Measurements from ENCODE around the gene CELSR2. TPM values are rescaled to one million over a fixed set of nuclear protein-coding genes. Genes with fewer than 3 reads are reported as not detected.

Gene CELSR2
- total and polyA plus RNA-seq, 2 experiments from 2014 or later = 11.2 to 35.1 TPM

DNA sequence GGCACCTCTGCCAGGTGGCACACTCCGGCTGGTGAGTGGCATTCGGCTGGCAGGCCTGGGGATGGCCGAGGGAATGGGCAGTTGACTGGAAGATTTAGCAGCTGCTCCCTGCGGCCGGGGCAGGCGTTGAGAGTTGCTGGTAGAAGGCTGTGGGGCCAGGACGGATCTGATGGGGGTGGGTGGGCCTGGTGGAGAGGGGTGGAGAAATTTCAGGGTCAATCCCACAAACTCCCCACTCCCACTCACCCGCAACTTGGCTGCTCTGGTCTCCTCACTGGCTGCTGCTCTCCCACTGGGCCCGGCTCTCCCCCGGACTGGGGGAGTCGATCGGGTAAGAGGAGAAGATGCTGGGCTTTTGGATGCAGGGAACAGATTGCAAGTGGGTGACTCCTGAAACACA, 31.5 kb downstream of the CELSR2 start (continued):
- TF ChIP-seq, protein P1, sequence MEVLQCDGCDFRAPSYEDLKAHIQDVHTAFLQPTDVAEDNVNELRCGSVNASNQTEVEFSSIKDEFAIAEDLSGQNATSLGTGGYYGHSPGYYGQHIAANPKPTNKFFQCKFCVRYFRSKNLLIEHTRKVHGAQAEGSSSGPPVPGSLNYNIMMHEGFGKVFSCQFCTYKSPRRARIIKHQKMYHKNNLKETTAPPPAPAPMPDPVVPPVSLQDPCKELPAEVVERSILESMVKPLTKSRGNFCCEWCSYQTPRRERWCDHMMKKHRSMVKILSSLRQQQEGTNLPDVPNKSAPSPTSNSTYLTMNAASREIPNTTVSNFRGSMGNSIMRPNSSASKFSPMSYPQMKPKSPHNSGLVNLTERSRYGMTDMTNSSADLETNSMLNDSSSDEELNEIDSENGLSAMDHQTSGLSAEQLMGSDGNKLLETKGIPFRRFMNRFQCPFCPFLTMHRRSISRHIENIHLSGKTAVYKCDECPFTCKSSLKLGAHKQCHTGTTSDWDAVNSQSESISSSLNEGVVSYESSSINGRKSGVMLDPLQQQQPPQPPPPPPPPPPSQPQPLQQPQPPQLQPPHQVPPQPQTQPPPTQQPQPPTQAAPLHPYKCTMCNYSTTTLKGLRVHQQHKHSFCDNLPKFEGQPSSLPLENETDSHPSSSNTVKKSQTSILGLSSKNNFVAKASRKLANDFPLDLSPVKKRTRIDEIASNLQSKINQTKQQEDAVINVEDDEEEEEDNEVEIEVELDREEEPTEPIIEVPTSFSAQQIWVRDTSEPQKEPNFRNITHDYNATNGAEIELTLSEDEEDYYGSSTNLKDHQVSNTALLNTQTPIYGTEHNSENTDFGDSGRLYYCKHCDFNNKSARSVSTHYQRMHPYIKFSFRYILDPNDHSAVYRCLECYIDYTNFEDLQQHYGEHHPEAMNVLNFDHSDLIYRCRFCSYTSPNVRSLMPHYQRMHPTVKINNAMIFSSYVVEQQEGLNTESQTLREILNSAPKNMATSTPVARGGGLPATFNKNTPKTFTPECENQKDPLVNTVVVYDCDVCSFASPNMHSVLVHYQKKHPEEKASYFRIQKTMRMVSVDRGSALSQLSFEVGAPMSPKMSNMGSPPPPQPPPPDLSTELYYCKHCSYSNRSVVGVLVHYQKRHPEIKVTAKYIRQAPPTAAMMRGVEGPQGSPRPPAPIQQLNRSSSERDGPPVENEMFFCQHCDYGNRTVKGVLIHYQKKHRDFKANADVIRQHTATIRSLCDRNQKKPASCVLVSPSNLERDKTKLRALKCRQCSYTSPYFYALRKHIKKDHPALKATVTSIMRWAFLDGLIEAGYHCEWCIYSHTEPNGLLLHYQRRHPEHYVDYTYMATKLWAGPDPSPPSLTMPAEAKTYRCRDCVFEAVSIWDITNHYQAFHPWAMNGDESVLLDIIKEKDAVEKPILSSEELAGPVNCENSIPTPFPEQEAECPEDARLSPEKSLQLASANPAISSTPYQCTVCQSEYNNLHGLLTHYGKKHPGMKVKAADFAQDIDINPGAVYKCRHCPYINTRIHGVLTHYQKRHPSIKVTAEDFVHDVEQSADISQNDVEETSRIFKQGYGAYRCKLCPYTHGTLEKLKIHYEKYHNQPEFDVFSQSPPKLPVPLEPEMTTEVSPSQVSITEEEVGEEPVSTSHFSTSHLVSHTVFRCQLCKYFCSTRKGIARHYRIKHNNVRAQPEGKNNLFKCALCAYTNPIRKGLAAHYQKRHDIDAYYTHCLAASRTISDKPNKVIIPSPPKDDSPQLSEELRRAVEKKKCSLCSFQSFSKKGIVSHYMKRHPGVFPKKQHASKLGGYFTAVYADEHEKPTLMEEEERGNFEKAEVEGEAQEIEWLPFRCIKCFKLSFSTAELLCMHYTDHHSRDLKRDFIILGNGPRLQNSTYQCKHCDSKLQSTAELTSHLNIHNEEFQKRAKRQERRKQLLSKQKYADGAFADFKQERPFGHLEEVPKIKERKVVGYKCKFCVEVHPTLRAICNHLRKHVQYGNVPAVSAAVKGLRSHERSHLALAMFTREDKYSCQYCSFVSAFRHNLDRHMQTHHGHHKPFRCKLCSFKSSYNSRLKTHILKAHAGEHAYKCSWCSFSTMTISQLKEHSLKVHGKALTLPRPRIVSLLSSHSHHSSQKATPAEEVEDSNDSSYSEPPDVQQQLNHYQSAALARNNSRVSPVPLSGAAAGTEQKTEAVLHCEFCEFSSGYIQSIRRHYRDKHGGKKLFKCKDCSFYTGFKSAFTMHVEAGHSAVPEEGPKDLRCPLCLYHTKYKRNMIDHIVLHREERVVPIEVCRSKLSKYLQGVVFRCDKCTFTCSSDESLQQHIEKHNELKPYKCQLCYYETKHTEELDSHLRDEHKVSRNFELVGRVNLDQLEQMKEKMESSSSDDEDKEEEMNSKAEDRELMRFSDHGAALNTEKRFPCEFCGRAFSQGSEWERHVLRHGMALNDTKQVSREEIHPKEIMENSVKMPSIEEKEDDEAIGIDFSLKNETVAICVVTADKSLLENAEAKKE (CRISPR knock-in tag; IDR thresholded peaks at IDR 0.05) = no peak
- TF ChIP-seq CREB1 (CRISPR knock-in tag; IDR thresholded peaks at IDR 0.05; ENCODE audit: low read depth) (no peak), JUNB (IDR thresholded peaks at IDR 0.05; ENCODE audit: unreplicated experiment) (no peak), EZH2 (IDR thresholded peaks at IDR 0.05; ENCODE audit: low read depth, unreplicated experiment) (no peak)

DNA sequence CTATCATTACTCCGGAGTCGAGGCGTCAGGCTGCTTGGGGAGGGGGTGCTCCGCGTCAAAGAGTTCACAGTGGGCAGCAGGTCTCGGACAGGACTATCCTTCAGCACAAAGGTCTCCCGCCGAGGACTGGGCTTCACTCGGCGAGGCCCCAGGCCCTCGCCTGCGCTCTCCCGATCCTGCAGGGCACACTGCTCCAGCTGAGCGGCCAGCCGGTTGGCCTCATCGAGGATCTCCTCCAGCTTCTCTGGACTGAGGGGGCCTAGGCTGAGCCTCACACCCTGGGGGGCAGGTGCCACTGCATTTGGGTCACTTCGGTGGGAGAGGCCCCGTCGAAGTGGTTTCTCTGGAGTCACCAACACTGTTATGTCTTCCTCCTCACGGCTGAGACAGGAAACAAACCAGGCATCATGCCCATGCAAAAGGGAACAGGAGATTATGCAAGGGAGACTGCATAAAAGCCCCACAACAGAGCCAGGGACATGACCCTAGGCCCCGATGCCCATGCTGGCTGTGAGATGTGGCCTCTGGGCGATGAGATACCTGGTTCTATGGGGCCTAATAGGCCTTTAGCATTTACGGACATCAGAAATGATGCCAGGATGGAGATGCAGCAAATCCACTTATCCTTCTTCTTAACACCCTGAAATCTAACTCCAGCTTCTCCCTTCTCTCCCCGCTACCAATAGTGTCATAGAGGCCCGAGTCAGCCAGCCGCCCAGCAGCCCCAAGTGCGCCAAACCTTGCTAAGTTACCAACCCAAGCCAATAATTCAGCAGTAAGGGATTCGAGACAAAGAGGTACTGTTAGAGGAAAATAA, 32.5 kb downstream of the CELSR2 start:
- Mint-ChIP-seq H3K9me3 (no peaks in the 10 kb centered on the region), H3K27ac (no peak overlapping the region; the same call in 1 of the 2 replicates)
- ATAC-seq = no peak
- TF ChIP-seq CREB1 (CRISPR knock-in tag; IDR thresholded peaks at IDR 0.05; ENCODE audit: low read depth) = no peak
- TF ChIP-seq, protein P1 (CRISPR knock-in tag; IDR thresholded peaks at IDR 0.05) = no peak
- TF ChIP-seq, protein P2, sequence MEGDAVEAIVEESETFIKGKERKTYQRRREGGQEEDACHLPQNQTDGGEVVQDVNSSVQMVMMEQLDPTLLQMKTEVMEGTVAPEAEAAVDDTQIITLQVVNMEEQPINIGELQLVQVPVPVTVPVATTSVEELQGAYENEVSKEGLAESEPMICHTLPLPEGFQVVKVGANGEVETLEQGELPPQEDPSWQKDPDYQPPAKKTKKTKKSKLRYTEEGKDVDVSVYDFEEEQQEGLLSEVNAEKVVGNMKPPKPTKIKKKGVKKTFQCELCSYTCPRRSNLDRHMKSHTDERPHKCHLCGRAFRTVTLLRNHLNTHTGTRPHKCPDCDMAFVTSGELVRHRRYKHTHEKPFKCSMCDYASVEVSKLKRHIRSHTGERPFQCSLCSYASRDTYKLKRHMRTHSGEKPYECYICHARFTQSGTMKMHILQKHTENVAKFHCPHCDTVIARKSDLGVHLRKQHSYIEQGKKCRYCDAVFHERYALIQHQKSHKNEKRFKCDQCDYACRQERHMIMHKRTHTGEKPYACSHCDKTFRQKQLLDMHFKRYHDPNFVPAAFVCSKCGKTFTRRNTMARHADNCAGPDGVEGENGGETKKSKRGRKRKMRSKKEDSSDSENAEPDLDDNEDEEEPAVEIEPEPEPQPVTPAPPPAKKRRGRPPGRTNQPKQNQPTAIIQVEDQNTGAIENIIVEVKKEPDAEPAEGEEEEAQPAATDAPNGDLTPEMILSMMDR (conservative IDR thresholded peaks at IDR 0.05; ENCODE audit: low read depth in 2 of 2) = no peak

More for the DNA sequence above, 32.5 kb downstream of the CELSR2 start:
- DNase-seq (ENCODE audit: low spot score) = no peak
- H3K27me3 Mint-ChIP-seq (ENCODE audit: insufficient read depth, low read depth, poor library complexity) = peaks cover 16% of the 10 kb centered on the region
- Histone ChIP-seq H3K4me2 (peak overlapping the region; percentile 99), H3K79me2 (replicated peaks; ENCODE audit: insufficient read depth) (peaks cover 26% of the 10 kb centered on the region), H3K4me1 (ENCODE audit: insufficient read depth) (peaks cover 29% of the 10 kb centered on the region), H3K27ac (ENCODE audit: low read depth) (peak overlapping the region; percentile 99; the same call in 1 of the 2 replicates), H3K27me3 (ENCODE audit: insufficient read depth) (no peaks in the 10 kb centered on the region), H3F3A (replicated peaks; ENCODE audit: low read depth) (peaks cover 23% of the 10 kb centered on the region), H3K4me3 (peak overlapping the region; percentile 98), H3K36me3 (ENCODE audit: insufficient read depth) (peaks cover 12% of the 10 kb centered on the region; the same call in 1 of the 2 replicates), H4K20me1 (replicated peaks; ENCODE audit: insufficient read depth) (peaks cover 15% of the 10 kb centered on the region), H2AFZ (no peak overlapping the region), H3K9me2 (ENCODE audit: insufficient read depth) (no peaks in the 10 kb centered on the region)
- H3K4me3 Mint-ChIP-seq = peak overlapping the region; percentile 99
- H3K36me3 Mint-ChIP-seq (ENCODE audit: low read depth) = peaks cover 37% of the 10 kb centered on the region
- peaks cover 36% of the 10 kb centered on the region for H3K4me1 Mint-ChIP-seq
